VCaP (cell line): ENCODE data around the gene POR.

ENCODE experiments used
- H3K27ac ChIP-seq: fragments of 450-650 bp; 2 replicates; pipeline ENCODE4 v1.5.1; 2017
- TF ChIP-seq, protein P1 (sequence below): fragments of 450-650 bp; conservative IDR thresholded peaks from 2 replicates; pipeline ENCODE4 v1.5.1; 2017; ENCODE audit warnings: mild to moderate bottlenecking, moderate library complexity

The POR gene

DNA sequence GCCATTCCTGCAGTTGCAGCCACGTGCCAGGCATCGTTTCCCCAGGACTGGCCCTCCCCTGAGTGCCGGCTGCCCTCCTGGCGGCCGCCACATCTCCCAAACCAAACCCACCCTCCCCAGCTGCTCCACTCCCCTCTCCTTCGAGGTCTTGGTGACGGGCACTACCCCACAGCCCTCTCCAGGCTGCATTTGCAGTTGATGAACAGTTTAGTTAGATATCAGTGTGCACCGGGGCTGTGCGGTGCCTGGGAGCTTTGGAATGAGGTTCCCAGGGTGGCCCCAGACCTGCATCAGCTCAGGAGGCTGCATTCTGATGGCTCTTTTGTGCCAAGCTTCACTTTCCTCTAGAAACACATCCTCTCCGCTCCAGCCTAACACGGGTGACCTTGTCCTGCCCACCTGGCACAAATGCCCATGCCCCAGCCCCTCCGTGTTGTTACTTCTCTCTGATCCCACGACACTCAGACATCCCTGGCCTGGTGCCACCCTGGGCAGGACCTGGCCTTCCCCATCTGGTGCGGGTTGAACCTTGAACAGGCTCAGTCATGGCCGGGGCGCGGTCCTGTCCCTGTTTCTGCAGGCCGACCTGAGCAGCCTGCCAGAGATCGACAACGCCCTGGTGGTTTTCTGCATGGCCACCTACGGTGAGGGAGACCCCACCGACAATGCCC, 64.9 kb downstream of the POR start:
- H3K27ac ChIP-seq = no peak overlapping the region
- TF ChIP-seq, protein P1, sequence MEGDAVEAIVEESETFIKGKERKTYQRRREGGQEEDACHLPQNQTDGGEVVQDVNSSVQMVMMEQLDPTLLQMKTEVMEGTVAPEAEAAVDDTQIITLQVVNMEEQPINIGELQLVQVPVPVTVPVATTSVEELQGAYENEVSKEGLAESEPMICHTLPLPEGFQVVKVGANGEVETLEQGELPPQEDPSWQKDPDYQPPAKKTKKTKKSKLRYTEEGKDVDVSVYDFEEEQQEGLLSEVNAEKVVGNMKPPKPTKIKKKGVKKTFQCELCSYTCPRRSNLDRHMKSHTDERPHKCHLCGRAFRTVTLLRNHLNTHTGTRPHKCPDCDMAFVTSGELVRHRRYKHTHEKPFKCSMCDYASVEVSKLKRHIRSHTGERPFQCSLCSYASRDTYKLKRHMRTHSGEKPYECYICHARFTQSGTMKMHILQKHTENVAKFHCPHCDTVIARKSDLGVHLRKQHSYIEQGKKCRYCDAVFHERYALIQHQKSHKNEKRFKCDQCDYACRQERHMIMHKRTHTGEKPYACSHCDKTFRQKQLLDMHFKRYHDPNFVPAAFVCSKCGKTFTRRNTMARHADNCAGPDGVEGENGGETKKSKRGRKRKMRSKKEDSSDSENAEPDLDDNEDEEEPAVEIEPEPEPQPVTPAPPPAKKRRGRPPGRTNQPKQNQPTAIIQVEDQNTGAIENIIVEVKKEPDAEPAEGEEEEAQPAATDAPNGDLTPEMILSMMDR = no peak

DNA sequence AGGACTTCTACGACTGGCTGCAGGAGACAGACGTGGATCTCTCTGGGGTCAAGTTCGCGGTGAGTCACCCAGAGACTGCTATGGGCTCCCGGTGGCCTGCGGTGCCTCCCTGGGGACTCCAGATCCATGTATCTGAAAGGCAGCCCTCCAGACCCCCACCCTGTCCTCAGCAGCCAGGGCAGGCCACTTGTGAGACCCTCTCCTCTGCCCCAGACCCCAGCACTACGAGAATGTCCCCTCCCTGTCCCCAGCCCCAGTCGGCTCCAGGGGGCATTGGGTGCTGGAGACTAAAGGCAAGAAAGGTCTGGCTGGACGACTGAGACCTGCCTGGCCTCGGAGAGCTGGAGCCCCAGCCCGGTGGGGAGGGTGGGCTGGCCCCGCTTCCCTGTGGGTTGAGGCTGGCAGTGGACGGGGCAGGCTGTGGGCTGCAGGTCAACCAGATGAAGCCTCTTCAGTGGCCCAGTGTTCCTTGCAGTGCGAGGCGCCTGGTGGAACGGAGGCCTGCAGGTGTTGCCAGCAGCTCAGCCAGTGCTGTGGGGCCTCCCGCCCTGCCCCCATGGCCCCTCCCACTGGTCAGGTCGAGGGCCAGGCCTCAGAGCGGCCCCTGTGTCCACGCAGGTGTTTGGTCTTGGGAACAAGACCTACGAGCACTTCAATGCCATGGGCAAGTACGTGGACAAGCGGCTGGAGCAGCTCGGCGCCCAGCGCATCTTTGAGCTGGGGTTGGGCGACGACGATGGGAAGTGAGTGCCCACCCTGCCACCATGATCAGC, 65.7 kb downstream of the POR start:
- H3K27ac ChIP-seq = no peak overlapping the region
- TF ChIP-seq, protein P1 = no peak

DNA sequence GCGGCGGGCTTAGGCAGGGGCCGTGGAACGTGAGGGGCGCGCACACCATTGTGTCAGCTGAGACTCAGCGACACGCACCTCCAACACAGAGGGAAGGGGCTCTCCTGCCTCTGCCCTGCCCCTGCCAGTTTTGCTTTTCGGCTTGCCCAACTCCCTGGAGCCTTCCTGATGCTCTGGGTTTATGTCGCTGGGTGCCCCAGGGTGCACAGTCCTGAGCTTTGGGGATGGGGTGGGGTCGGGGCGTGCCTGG, 66.2 kb downstream of the POR start:
- no peak overlapping the region for H3K27ac ChIP-seq
- TF ChIP-seq, protein P1 = no peak

- no peak overlapping the region for H3K27ac ChIP-seq
- TF ChIP-seq, protein P1 = no peak
Observed at GRCh38 chr7:75981453-75982305, 66.7 kb downstream of the POR start.

GRCh38 chr7:75982306-75983064, 67.5 kb downstream of the POR start:
- TF ChIP-seq, protein P1 = no peak

GRCh38 chr7:75983471-75984129, 68.6 kb downstream of the POR start:
- TF ChIP-seq, protein P1 = no peak
- no peak overlapping the region for H3K27ac ChIP-seq

More at GRCh38 chr7:75982306-75983064, 67.5 kb downstream of the POR start:
- no peak overlapping the region for H3K27ac ChIP-seq
